GM10266 (cell line): ENCODE measurements around the gene CLEC19A.

Experiments used
- DNase-seq: peaks from one replicate; pipeline ENCODE4 v3.0.0; 2012; ENCODE audit errors: extremely low spot score
- TF ChIP-seq, protein P1 (sequence below): IDR thresholded peaks from 2 replicates; pipeline ENCODE4 v1.5.1; 2012; ENCODE audit warnings: mild to moderate bottlenecking, low read depth; ENCODE audit not compliant: control insufficient read depth, insufficient read depth; ENCODE audit errors: missing control alignments

The CLEC19A gene

DNA sequence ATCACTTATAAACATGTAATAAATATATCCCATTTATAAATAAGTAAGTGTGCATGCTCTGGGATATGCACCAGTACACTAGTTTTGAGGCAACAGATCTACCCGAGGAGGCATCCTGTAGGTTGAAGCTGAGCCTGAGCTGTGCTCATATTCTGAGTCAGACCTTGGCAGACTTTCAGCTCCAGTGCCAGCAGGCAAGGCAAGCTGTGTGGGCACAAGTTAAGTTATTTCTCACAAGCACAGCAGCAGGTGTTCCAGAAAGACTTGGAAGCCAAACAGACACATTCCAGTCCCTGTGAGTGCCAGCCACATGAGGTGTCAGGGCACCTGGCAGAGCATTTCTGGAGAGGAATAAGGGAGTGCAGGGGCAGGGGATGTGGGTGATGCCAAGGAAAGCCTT, 1.3 kb upstream of the CLEC19A start:
- no peak for DNase-seq

DNA sequence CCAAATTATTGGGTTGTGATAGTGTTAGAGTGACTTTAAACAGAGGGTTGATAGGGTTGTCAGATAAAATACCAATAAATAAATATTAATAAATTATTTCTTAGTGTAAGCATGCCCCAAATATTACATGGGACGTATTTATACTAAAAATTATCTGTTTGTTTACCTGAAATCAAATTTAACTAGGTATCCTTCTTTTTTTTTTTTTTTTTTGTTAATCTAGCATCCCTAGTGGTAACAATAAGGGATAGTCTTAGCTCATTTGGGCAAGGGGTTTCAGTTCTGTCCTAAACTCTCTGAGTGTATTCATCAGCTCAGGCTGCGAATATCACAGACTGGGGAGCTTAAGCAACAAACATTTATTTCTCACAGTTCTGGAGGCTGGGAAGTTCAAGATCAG, 1.3 kb downstream of the CLEC19A start:
- TF ChIP-seq, protein P1, sequence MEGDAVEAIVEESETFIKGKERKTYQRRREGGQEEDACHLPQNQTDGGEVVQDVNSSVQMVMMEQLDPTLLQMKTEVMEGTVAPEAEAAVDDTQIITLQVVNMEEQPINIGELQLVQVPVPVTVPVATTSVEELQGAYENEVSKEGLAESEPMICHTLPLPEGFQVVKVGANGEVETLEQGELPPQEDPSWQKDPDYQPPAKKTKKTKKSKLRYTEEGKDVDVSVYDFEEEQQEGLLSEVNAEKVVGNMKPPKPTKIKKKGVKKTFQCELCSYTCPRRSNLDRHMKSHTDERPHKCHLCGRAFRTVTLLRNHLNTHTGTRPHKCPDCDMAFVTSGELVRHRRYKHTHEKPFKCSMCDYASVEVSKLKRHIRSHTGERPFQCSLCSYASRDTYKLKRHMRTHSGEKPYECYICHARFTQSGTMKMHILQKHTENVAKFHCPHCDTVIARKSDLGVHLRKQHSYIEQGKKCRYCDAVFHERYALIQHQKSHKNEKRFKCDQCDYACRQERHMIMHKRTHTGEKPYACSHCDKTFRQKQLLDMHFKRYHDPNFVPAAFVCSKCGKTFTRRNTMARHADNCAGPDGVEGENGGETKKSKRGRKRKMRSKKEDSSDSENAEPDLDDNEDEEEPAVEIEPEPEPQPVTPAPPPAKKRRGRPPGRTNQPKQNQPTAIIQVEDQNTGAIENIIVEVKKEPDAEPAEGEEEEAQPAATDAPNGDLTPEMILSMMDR: no peak
- no peak for DNase-seq

More for the DNA sequence above, 1.3 kb upstream of the CLEC19A start:
- TF ChIP-seq, protein P1: no peak

DNA sequence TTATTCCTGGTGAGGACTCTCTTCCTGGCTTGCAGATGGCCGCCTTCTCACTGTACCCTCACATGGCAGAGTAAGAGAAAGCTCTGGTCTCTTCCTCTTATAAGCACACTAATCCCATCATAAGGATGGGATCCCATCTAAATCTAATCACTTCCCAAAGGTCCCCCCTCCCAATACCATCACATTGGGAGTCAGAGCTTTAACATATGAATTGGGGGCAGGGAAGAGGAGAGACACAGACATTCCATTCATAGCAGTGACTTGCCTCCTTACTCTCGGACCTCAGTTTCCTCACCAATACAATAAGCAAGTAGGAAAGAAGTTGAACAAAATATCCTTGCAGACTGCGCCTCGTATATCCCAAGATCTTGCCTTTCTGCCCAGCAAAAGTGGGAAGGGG, 1.7 kb downstream of the CLEC19A start:
- TF ChIP-seq, protein P1: no peak

DNA sequence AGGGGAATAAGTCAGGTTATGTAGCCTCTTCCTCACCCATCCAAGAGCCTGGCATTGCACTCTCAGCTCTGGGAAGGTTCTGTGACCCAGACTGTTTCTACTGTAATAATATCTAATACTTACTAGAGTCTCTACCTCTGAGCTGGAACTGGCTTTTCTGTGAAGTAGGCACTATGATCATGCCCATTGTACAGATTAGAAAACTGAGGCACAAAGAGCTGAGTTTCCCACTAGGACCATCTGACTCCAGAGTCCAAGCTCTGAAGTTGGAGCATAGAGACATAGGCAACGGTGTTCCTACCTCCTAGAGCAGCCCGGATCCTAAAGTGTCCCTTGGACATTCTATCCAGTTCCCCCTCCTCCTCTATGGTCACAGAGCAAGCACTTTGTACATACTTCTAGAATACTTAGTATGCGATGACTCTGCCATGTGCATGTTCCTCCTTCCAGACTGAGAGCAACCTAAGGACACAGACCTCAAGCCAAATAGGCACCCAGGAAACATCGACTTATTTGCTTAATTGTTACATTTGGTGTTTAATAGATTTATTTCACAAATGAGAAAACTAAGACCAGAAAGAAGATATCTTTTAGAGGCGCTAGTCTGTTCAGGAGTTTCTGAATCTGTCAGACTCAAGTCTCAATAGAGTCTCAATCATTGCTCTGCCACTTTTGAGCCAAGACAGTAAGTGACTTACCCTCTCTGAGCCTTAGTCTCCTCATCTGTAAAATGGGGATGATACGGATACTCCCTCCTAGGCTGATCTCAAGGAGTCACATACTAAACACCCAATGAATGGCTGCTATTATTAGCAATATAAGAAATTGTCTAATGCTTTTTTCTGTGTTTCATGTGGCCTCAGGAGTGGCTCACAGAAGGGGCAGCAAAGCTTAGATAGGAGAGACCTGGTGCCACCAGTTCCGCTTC, 3.6 kb downstream of the CLEC19A start:
- DNase-seq: no peak
- TF ChIP-seq, protein P1: no peak

More for the DNA sequence above, 1.7 kb downstream of the CLEC19A start:
- no peak for DNase-seq

DNA sequence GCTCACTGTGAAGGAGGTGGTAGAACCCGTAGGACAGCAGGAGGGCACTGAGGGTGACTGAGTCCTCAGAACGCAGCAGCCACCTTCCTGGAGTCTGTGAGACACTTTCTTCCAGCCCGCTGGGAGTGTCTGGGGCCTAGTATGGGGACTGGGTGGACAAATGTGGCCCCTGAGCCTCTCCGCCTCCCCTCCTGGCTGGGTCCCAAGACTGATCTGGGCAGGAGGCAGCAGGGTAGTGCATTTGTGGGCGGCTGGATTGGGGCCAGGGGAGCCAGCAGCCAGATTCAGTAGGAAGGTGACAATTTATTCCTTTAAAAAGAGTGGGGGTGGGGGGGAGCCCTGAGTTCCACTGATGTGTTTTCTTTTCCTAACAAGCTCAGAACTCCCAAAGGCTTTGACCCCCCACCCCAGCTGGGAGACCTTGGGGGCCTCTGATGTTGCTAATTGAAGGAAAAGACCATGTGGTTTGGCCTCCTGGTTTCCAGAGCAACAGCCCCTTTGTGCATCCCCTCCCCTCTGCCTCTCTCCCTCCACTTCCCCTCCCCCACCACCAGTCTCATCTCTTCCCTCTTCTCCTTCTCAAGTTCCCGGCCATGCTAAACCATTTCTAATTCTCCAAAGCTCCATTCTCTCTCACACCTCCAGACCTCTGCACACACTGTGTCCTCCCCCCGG, 4.4 kb downstream of the CLEC19A start:
- TF ChIP-seq, protein P1: no peak
- DNase-seq: no peak

DNA sequence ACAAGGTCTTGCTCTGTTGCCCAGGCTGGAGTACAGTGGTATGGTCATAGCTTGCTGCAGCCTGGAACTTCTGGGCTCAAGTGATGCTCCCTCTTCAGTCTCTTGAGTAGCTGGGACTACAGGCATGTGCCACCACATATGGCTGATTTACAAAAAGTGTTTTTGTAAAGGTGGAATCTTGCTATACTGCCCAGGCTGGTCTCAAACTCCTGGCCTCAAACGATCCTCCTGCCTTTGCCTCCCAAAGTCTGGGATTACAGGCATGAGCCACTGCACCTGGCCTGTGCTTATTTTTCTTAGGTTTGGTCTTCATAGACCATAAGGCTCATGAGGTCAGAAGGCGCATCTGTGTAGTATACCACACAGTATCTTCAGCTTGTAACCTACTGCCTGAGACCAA, 5.3 kb downstream of the CLEC19A start:
- TF ChIP-seq, protein P1: no peak
- no peak for DNase-seq

DNA sequence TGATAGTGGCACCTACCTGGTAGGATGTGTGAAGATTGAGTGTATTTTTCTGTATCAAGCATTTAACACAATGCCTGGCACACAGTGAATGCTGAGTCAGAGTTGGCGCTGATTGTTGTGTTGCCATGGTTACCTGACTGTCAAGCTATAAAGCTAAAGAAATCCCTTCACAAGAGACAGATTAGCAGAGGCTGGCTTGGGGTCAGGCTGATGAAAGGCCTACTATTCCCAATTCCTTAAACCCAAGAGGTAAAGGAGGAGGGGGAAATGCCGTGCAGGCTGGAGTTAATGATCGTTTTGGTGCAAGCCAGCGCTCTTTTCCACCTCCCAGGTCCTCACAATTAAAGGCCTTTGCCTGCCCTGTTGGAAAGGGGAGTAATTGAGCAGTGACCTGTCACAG, 5.9 kb downstream of the CLEC19A start:
- no peak for DNase-seq
- TF ChIP-seq, protein P1: no peak
